Suprapubic skin (tissue), 4 donors: Measurements from ENCODE around the gene HMGN3.

Source experiments
- POLR2A ChIP-seq, 2 donors: fragments of 450-650 bp; IDR thresholded peaks; one replicate each; pipeline ENCODE4 v1.6.1; 2017; ENCODE audit warnings: antibody characterized with exemption in 2 of 2, mild to moderate bottlenecking in 2 of 2, moderate library complexity in 2 of 2
- POLR2AphosphoS5 ChIP-seq, 3 donors: sonication (generic); formaldehyde crosslinking; IDR thresholded peaks; one replicate each; pipeline ENCODE4 v1.6.1; 2017; ENCODE audit warnings: antibody characterized with exemption in 3 of 3

- no peak for TF ChIP-seq POLR2AphosphoS5 (IDR thresholded peaks at IDR 0.05)
- TF ChIP-seq POLR2A (IDR thresholded peaks at IDR 0.05): no peak
These were observed 64.1 kb downstream of the HMGN3 start for GRCh38 chr6:79170431-79170830.
